Lower leg skin (tissue), 3 donors: ENCODE data around the gene KSR2.

ENCODE experiments used
- POLR2A ChIP-seq, 2 donors: fragments of 450-650 bp; IDR thresholded peaks; one replicate each; pipeline ENCODE4 v1.6.1; 2016 to 2017; ENCODE audit warnings: antibody characterized with exemption in 2 of 2, mild to moderate bottlenecking in 1 of 2, moderate library complexity in 1 of 2
- TF ChIP-seq, protein P1 (sequence below), 3 donors: fragments of 450-650 bp; IDR thresholded peaks; one replicate each; pipeline ENCODE4 v1.5.1; 2016; ENCODE audit warnings: antibody characterized with exemption in 3 of 3, mild to moderate bottlenecking in 3 of 3, moderate library complexity in 2 of 3

DNA sequence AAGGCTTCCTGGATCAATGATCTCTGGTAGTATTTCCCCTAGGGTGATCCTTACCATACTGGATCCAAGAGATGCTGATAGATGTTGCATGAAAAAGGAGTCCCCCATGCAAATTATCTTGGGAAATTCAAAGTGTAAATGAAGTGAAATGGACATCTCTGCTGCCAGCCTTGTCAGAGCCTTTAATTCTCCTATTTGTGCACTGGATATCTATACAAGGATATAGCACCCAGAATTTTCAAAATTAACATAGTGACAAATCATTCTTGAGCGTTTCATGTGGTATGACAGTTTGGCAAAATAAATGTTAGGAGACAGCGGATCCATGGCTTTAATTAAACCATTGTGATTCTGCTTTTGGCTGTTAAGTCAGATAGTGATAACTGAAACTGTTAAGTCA lies 260.9 kb downstream of the KSR2 start:
- no peak for TF ChIP-seq POLR2A (IDR thresholded peaks at IDR 0.05)
- TF ChIP-seq, protein P1, sequence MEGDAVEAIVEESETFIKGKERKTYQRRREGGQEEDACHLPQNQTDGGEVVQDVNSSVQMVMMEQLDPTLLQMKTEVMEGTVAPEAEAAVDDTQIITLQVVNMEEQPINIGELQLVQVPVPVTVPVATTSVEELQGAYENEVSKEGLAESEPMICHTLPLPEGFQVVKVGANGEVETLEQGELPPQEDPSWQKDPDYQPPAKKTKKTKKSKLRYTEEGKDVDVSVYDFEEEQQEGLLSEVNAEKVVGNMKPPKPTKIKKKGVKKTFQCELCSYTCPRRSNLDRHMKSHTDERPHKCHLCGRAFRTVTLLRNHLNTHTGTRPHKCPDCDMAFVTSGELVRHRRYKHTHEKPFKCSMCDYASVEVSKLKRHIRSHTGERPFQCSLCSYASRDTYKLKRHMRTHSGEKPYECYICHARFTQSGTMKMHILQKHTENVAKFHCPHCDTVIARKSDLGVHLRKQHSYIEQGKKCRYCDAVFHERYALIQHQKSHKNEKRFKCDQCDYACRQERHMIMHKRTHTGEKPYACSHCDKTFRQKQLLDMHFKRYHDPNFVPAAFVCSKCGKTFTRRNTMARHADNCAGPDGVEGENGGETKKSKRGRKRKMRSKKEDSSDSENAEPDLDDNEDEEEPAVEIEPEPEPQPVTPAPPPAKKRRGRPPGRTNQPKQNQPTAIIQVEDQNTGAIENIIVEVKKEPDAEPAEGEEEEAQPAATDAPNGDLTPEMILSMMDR (IDR thresholded peaks at IDR 0.05): no peak
